GM12878 (cell line): ENCODE measurements around the gene RETREG1. TPM values are rescaled to one million over a fixed set of nuclear protein-coding genes. Genes with fewer than 3 reads are reported as not detected.
A peak's percentile ranks its signal among the peaks of the same experiment; 100 is the strongest.

Experiments used
- ATAC-seq: fragments of 200-7000 bp; cut with Tn5 transposase; 3 replicates; pipeline ENCODE4 v1.9.1; 2020; ENCODE audit warnings: mild to moderate bottlenecking, moderate library complexity
- BruUV-seq: library from RNA; stranded (reverse); fragments of 400-500 nt; replicated peaks from 2 replicates; lab custom pipeline; 2021; lab: Mats Ljungman, UMichigan
- CTCF ChIA-PET: fragments of 300-600 bp; sonication (Branson Sonifier 250); formaldehyde crosslinking; extraction: SDS; loops from one replicate; lab custom pipeline; 2021; ENCODE audit warnings: inconsistent platforms; lab: Yijun Ruan, JAX
- POLR2A ChIA-PET: fragments of 350-600 bp; formaldehyde crosslinking; extraction: SDS; loops from one replicate; lab custom pipeline; 2021; ENCODE audit warnings: inconsistent platforms; lab: Charles Lee
- RAD21 ChIA-PET: fragments of 300-600 bp; sonication (Branson Sonifier 250); formaldehyde crosslinking; loops from one replicate; lab custom pipeline; 2023; ENCODE audit warnings: antibody characterized with exemption; ENCODE audit not compliant: unreplicated experiment; lab: Charles Lee
- SMC1A ChIA-PET: fragments of 300-600 bp; sonication (Branson Sonifier 250); formaldehyde crosslinking; loops from one replicate; lab custom pipeline; 2023; ENCODE audit not compliant: unreplicated experiment, uncharacterized antibody; lab: Charles Lee
- DNase-seq: peaks from one replicate; pipeline ENCODE4 v3.0.0-alpha.2; 2011; ENCODE audit warnings: low read depth, low spot score
- FAIRE-seq: peaks from 3 replicates; lab custom pipeline; 2011; peaks lifted over from hg19 to GRCh38; lab: Jason Lieb, UNC
- H2AFZ ChIP-seq: 2 replicates; pipeline ENCODE4 v1.6.0; 2011; ENCODE audit warnings: low read depth, low read length, control low read depth; ENCODE audit not compliant: control insufficient read depth
- H3K27ac ChIP-seq: 2 replicates; pipeline ENCODE4 v1.5.1; 2011; ENCODE audit warnings: control low read depth; ENCODE audit not compliant: control insufficient read depth, insufficient read depth
- H3K27me3 ChIP-seq, 2 experiments: replicated peaks in 1 of 2; 2 replicates each; pipeline versions ENCODE4 v1.6.0 to v1.6.1; 2011; ENCODE audit warnings: low read length in 1 of 2; ENCODE audit not compliant: control insufficient read depth in 2 of 2, insufficient read depth in 2 of 2
- H3K36me3 ChIP-seq, 2 experiments: 2 replicates each; pipeline ENCODE4 v1.5.1; 2011; ENCODE audit warnings: low read length in 1 of 2; ENCODE audit not compliant: control insufficient read depth in 2 of 2, insufficient read depth in 2 of 2
- H3K4me1 ChIP-seq: 2 replicates; pipeline ENCODE4 v1.6.1; 2011; ENCODE audit warnings: mild to moderate bottlenecking, low read length, moderate library complexity, mixed read lengths; ENCODE audit not compliant: control insufficient read depth, insufficient read depth
- H3K4me2 ChIP-seq: 2 replicates; pipeline ENCODE4 v1.6.0; 2011; ENCODE audit warnings: control low read depth; ENCODE audit not compliant: control insufficient read depth, insufficient read depth
- H3K4me3 ChIP-seq: fragments of 200-600 bp; sonication (generic); 2 replicates; pipeline ENCODE4 v1.5.1; 2016
- H3K79me2 ChIP-seq: 2 replicates; pipeline ENCODE4 v1.6.0; 2011; ENCODE audit warnings: low read length; ENCODE audit not compliant: control insufficient read depth, insufficient read depth
- H3K9ac ChIP-seq: 2 replicates; pipeline ENCODE4 v1.8.0; 2011; ENCODE audit warnings: low read length, control low read depth, mixed read lengths; ENCODE audit not compliant: control insufficient read depth, insufficient read depth
- H3K9me3 ChIP-seq: replicated peaks from 3 replicates; pipeline ENCODE4 v1.5.1; 2011; ENCODE audit warnings: mild to moderate bottlenecking, low read length; ENCODE audit not compliant: control insufficient read depth, insufficient read depth
- H4K20me1 ChIP-seq: 2 replicates; pipeline ENCODE4 v1.6.0; 2011; ENCODE audit not compliant: control insufficient read depth, insufficient read depth
- DPF2 ChIP-seq: fragments of 450-650 bp; IDR thresholded peaks from 2 replicates; pipeline ENCODE4 v1.6.1; 2017; ENCODE audit warnings: mild to moderate bottlenecking
- KLF5 ChIP-seq: fragments of 450-650 bp; IDR thresholded peaks from 2 replicates; pipeline ENCODE4 v1.6.1; 2014; ENCODE audit warnings: mild to moderate bottlenecking; ENCODE audit not compliant: partially characterized antibody
- NFYA ChIP-seq: IDR thresholded peaks from 2 replicates; pipeline ENCODE4 v1.6.1; 2011; ENCODE audit warnings: low read depth, mild to moderate bottlenecking, low read length, improper control_type of control experiment, borderline replicate concordance
- NR2C2 ChIP-seq: IDR thresholded peaks from 2 replicates; pipeline ENCODE4 v1.6.1; 2011; ENCODE audit warnings: borderline replicate concordance, low read depth; ENCODE audit not compliant: control insufficient read depth, insufficient read length
- POLR2A ChIP-seq: IDR thresholded peaks from 2 replicates; pipeline ENCODE4 v1.6.1; 2011; ENCODE audit warnings: low read depth, mild to moderate bottlenecking, low read length
- POLR2AphosphoS2 ChIP-seq: IDR thresholded peaks from 2 replicates; pipeline ENCODE4 v1.6.1; 2011; ENCODE audit warnings: low read depth, mild to moderate bottlenecking, low read length, improper control_type of control experiment, moderate library complexity
- RCOR1 ChIP-seq: conservative IDR thresholded peaks from 2 replicates; pipeline ENCODE4 v1.6.1; 2012; ENCODE audit warnings: low read depth, low read length, improper control_type of control experiment
- SREBF1 ChIP-seq: IDR thresholded peaks from 2 replicates; pipeline ENCODE4 v1.6.1; 2012; ENCODE audit warnings: mild to moderate bottlenecking, low read length
- WGBS: methylation state at CpG from one replicate; pipeline ENCODE4 v1.1.6; 2016; ENCODE audit warnings: low lambda C conversion rate; ENCODE audit not compliant: insufficient replicate concordance, insufficient coverage; ENCODE audit errors: missing lambda C conversion rate; 5-methylcytosine and 5-hydroxymethylcytosine counted together
- in situ Hi-C: fragments of 300-500 bp; cut with MboI; formaldehyde crosslinking; loops from 9 replicates; pipeline ENCODE4 v1.14.3; 2018; ENCODE audit warnings: mixed read lengths
- intact Hi-C: fragments of 100-400 bp; cut with micrococcal nuclease; formaldehyde crosslinking; loops from one replicate; pipeline ENCODE4 v1.14.2; 2022; ENCODE audit not compliant: unreplicated experiment
- polyA plus RNA-seq, 11 experiments: library from polyadenylated mRNA; depleted of rRNA in 4 of 11; unstranded in 6 of 11; stranded (reverse) in 5 of 11; fragments of >200 nt; fragmentation: Nextera tagmentation in 4 of 11; fragmentation: Illumina TruSeq in 1 of 11; extraction: Ambion mirVana in 4 of 11; extraction: Trizol in 1 of 11; gene quantifications; 1 replicate in 1 of 11; 2 replicates in 10 of 11; pipeline versions ENCODE4 v1.2.1 to v1.2.3, GENCODE V29; 2011 to 2016; ENCODE audit warnings: inconsistent platforms in 2 of 11, missing spikeins in 2 of 11, low read depth in 1 of 11
- total RNA-seq, 4 experiments: library from RNA; depleted of rRNA in 3 of 4; stranded (reverse); fragments of >200 nt in 3 of 4; fragmentation: Illumina TruSeq in 1 of 4; extraction: Trizol in 1 of 4; gene quantifications; 2 replicates each; pipeline versions ENCODE4 v1.2.1 to v1.2.3, GENCODE V29; 2013 to 2021
- TF ChIP-seq, protein P1 (sequence below): IDR thresholded peaks from 2 replicates; pipeline ENCODE4 v1.6.1; 2011; ENCODE audit warnings: borderline replicate concordance, low read depth, mild to moderate bottlenecking, moderate library complexity, mixed read lengths, low read length; ENCODE audit not compliant: insufficient read depth; ENCODE audit errors: extremely low read length
- TF ChIP-seq, protein P2 (sequence below): fragments of 450-650 bp; IDR thresholded peaks from 2 replicates; pipeline ENCODE4 v1.6.1; 2017; ENCODE audit warnings: antibody characterized with exemption, mild to moderate bottlenecking, moderate library complexity
- TF ChIP-seq, protein P3 (sequence below): fragments of 450-650 bp; IDR thresholded peaks from 2 replicates; pipeline ENCODE4 v1.6.1; 2017; ENCODE audit warnings: mild to moderate bottlenecking, moderate library complexity

The RETREG1 gene
- total and polyA plus RNA-seq, 10 of the 15 experiments (the other 5 are each of a cell fraction or from before 2014, with no cell fraction given): 3.9 to 8.9 (median 6.4) TPM

DNA sequence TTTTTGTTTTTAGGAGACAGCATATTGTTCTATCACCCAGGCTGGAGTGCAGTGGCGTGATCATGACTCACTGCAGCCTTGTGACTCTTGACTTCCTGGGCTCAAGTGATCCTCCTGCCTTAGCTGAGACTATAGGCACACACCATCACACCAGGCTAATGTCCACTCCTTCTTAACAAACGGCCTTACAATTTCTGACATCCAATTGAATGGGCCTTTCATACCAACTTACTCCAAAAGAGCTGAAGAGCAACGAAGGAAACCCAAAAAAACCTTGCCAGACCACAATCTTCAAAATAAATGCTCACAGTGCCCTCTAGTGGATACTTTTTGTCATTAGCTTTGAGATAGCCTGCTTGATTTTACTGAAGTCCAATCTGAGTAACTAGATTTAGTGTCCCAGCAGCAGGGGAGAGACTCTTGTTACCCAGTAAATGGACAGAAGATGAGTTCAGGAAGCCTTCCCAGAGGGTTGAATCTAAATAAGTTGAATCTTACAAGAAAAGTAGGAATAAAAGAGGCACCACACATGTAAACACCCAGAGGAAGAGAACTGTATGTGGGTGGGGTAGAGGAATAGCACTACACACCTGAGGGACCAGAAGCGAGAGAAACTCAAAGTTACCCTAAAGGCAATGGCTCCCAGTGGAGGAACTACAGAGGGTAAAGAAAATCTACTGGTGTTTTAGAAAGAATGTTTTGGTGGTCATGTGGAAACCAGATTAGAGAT, 160.5 kb downstream of the RETREG1 start (continued):
- TF ChIP-seq POLR2AphosphoS2 (no peak), DPF2 (no peak)

DNA sequence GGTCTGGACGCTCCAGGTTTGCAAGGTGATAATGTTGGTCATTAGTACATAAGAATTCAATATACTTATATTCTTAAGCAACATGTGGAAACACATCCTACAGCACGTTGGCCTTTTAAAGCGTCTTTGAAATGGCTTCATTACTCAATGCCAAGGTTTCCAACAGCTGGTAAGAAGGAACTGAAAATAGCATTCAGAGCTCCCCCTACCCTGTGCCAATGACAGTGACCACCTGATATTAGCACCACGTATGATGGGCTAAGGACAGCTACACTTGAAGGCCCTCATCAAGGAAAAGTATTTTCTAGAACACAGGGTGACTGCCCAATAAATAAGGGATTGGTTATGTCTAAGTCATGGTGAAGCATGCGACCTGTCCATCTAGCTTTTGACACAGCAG, 161.1 kb downstream of the RETREG1 start:
- BruUV-seq: no TSS peak
- Histone ChIP-seq H3K27me3 (no peaks in the 10 kb centered on the region), H3K9me3 (no peaks in the 10 kb centered on the region), H3K36me3 (peaks cover 11 to 38% of the 10 kb centered on the region in 2 experiments), H3K79me2 (peaks cover 13% of the 10 kb centered on the region), H2AFZ (no peak overlapping the region), H4K20me1 (peaks cover 4% of the 10 kb centered on the region; the same call in 1 of the 2 replicates), H3K27ac (no peak overlapping the region), H3K4me1 (0 out of 2 replicates have a peak, but pooled peaks cover 4% of the 10 kb centered on the region), H3K9ac (no peak overlapping the region), H3K4me2 (peak overlapping the region; percentile 26; the same call in 1 of the 2 replicates), H3K4me3 (no peak overlapping the region)
- ChIA-PET CTCF (interaction anchor here (0.5 to 6.1 kb wide), 25 partner anchors 9 to 631 kb away, joined by 3 to 117 read pairs (median 5); partner anchors contain the start of gene ZNF622), POLR2A (interaction anchor here (1.4 kb wide), 1 partner anchor 12 kb away, joined by 4 read pairs; no protein-coding TSS in a partner anchor), RAD21 (interaction anchor here (0.9 to 5.2 kb wide), 6 partner anchors 12 to 295 kb away, joined by 3 to 49 read pairs (median 4); no protein-coding TSS in a partner anchor), SMC1A (interaction anchor here (0.6 to 8.2 kb wide), 12 partner anchors 9 to 298 kb away, joined by 3 to 56 read pairs (median 4); no protein-coding TSS in a partner anchor)
- intact Hi-C loops: loop anchor here (1.0 kb wide), 1 partner anchor 295 kb away; no protein-coding TSS in a partner anchor
- FAIRE-seq: no peak
- peak; percentile 31 for ATAC-seq
- TF ChIP-seq, protein P1, sequence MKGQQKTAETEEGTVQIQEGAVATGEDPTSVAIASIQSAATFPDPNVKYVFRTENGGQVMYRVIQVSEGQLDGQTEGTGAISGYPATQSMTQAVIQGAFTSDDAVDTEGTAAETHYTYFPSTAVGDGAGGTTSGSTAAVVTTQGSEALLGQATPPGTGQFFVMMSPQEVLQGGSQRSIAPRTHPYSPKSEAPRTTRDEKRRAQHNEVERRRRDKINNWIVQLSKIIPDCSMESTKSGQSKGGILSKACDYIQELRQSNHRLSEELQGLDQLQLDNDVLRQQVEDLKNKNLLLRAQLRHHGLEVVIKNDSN: no peak
- TF ChIP-seq POLR2A: no peak
- no peak for TF ChIP-seq SREBF1
- TF ChIP-seq, protein P2, sequence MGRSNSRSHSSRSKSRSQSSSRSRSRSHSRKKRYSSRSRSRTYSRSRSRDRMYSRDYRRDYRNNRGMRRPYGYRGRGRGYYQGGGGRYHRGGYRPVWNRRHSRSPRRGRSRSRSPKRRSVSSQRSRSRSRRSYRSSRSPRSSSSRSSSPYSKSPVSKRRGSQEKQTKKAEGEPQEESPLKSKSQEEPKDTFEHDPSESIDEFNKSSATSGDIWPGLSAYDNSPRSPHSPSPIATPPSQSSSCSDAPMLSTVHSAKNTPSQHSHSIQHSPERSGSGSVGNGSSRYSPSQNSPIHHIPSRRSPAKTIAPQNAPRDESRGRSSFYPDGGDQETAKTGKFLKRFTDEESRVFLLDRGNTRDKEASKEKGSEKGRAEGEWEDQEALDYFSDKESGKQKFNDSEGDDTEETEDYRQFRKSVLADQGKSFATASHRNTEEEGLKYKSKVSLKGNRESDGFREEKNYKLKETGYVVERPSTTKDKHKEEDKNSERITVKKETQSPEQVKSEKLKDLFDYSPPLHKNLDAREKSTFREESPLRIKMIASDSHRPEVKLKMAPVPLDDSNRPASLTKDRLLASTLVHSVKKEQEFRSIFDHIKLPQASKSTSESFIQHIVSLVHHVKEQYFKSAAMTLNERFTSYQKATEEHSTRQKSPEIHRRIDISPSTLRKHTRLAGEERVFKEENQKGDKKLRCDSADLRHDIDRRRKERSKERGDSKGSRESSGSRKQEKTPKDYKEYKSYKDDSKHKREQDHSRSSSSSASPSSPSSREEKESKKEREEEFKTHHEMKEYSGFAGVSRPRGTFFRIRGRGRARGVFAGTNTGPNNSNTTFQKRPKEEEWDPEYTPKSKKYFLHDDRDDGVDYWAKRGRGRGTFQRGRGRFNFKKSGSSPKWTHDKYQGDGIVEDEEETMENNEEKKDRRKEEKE: no peak
- TF ChIP-seq NR2C2: no peak
- no peak for TF ChIP-seq KLF5
- TF ChIP-seq NFYA: no peak
- TF ChIP-seq, protein P3, sequence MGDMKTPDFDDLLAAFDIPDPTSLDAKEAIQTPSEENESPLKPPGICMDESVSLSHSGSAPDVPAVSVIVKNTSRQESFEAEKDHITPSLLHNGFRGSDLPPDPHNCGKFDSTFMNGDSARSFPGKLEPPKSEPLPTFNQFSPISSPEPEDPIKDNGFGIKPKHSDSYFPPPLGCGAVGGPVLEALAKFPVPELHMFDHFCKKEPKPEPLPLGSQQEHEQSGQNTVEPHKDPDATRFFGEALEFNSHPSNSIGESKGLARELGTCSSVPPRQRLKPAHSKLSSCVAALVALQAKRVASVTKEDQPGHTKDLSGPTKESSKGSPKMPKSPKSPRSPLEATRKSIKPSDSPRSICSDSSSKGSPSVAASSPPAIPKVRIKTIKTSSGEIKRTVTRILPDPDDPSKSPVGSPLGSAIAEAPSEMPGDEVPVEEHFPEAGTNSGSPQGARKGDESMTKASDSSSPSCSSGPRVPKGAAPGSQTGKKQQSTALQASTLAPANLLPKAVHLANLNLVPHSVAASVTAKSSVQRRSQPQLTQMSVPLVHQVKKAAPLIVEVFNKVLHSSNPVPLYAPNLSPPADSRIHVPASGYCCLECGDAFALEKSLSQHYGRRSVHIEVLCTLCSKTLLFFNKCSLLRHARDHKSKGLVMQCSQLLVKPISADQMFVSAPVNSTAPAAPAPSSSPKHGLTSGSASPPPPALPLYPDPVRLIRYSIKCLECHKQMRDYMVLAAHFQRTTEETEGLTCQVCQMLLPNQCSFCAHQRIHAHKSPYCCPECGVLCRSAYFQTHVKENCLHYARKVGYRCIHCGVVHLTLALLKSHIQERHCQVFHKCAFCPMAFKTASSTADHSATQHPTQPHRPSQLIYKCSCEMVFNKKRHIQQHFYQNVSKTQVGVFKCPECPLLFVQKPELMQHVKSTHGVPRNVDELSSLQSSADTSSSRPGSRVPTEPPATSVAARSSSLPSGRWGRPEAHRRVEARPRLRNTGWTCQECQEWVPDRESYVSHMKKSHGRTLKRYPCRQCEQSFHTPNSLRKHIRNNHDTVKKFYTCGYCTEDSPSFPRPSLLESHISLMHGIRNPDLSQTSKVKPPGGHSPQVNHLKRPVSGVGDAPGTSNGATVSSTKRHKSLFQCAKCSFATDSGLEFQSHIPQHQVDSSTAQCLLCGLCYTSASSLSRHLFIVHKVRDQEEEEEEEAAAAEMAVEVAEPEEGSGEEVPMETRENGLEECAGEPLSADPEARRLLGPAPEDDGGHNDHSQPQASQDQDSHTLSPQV: no peak
- no peak for TF ChIP-seq RCOR1
- WGBS: 74% methylated on average over 5 of the region's 5 CpGs
- in situ Hi-C loops: loop anchor here (5.0 to 25.0 kb wide), 2 partner anchors 293 to 1743 kb away; no protein-coding TSS in a partner anchor
- no peak for DNase-seq
